Measurements from ENCODE around the gene CDKN1A.

Gene CDKN1A

GRCh38 chr6:36735110-36736071 is 56.9 kb downstream of the CDKN1A start:
- DNase-seq (ENCODE audit: insufficient read length, low spot score), result peak; percentile 53
- peak; percentile 94 for FAIRE-seq

All from GM19239 (cell line).